ENCODE measurements around the gene MUC5B. TPM values are rescaled to one million over a fixed set of nuclear protein-coding genes. Genes with fewer than 3 reads are reported as not detected.

The MUC5B gene
- total RNA-seq, 1 experiment from 2014 or later, result 2.1 TPM

GRCh38 chr11:1302041-1302460 is 79.2 kb downstream of the MUC5B start:
- CTCF ChIA-PET, result no interaction called here
- no TSS peak for BruUV-seq (replicated peaks)
- intact Hi-C loops (cut with micrococcal nuclease; ENCODE audit: unreplicated experiment), result no loop called here
- POLR2A ChIA-PET (ENCODE audit: unreplicated experiment), result no interaction called here
- Histone ChIP-seq H3K36me3 (ENCODE audit: low read depth) (no peaks in the 10 kb centered on the region), H3F3A (ENCODE audit: insufficient read depth, low read depth) (peaks cover 5% of the 10 kb centered on the region; the same call in 1 of the 2 replicates), H4K20me1 (ENCODE audit: insufficient read depth) (peaks cover 13% of the 10 kb centered on the region), H3K4me1 (replicated peaks; ENCODE audit: insufficient read depth) (peaks cover 26% of the 10 kb centered on the region), H3K9me3 (ENCODE audit: insufficient read depth, low read depth) (no peaks in the 10 kb centered on the region), H3K9me2 (ENCODE audit: insufficient read depth) (no peaks in the 10 kb centered on the region), H2AFZ (no peak overlapping the region), H3K27me3 (ENCODE audit: insufficient read depth, low read depth) (no peaks in the 10 kb centered on the region), H3K79me2 (ENCODE audit: low read depth) (peaks cover 50% of the 10 kb centered on the region), H3K4me2 (no peak overlapping the region), H3K27ac (no peak overlapping the region), H3K4me3 (no peak overlapping the region)
- no peak for DNase-seq
- no peak for TF ChIP-seq EZH2 (IDR thresholded peaks at IDR 0.05; ENCODE audit: low read depth)
- no peak for TF ChIP-seq CTCF (conservative IDR thresholded peaks at IDR 0.05)

GRCh38 chr11:1302461-1303125 is 79.7 kb downstream of the MUC5B start:
- ChIA-PET POLR2A (ENCODE audit: unreplicated experiment) (no interaction called here), CTCF (no interaction called here)
- peaks cover 13% of the 10 kb centered on the region for H4K20me1 ChIP-seq (ENCODE audit: insufficient read depth)
- no peak for DNase-seq
- H3K4me3 ChIP-seq, result no peak overlapping the region
- peaks cover 5% of the 10 kb centered on the region; the same call in 1 of the 2 replicates for H3F3A ChIP-seq (ENCODE audit: insufficient read depth, low read depth)
- TF ChIP-seq CTCF (conservative IDR thresholded peaks at IDR 0.05) (no peak), EZH2 (IDR thresholded peaks at IDR 0.05; ENCODE audit: low read depth) (no peak)
- no peaks in the 10 kb centered on the region for H3K9me3 ChIP-seq (ENCODE audit: insufficient read depth, low read depth)
- no peak overlapping the region for H3K27ac ChIP-seq
- H2AFZ ChIP-seq, result no peak overlapping the region
- intact Hi-C loops (cut with micrococcal nuclease; ENCODE audit: unreplicated experiment), result no loop called here
- peaks cover 26% of the 10 kb centered on the region for H3K4me1 ChIP-seq (replicated peaks; ENCODE audit: insufficient read depth)
- no peaks in the 10 kb centered on the region for H3K27me3 ChIP-seq (ENCODE audit: insufficient read depth, low read depth)
- no peak overlapping the region for H3K4me2 ChIP-seq
- BruUV-seq (replicated peaks), result no TSS peak
- H3K36me3 ChIP-seq (ENCODE audit: low read depth), result no peaks in the 10 kb centered on the region
- no peaks in the 10 kb centered on the region for H3K9me2 ChIP-seq (ENCODE audit: insufficient read depth)
- peaks cover 56% of the 10 kb centered on the region for H3K79me2 ChIP-seq (ENCODE audit: low read depth)

GRCh38 chr11:1303126-1303821 is 80.4 kb downstream of the MUC5B start:
- DNase-seq, result peak; percentile 80 to 89
- TF ChIP-seq CTCF (conservative IDR thresholded peaks at IDR 0.05), result peak; percentile 75
- TF ChIP-seq EZH2 (IDR thresholded peaks at IDR 0.05; ENCODE audit: low read depth), result no peak
- Histone ChIP-seq H3K4me3 (no peak overlapping the region), H3K36me3 (ENCODE audit: low read depth) (no peaks in the 10 kb centered on the region), H3F3A (ENCODE audit: insufficient read depth, low read depth) (peaks cover 5% of the 10 kb centered on the region; the same call in 1 of the 2 replicates), H4K20me1 (ENCODE audit: insufficient read depth) (peaks cover 13% of the 10 kb centered on the region), H3K27me3 (ENCODE audit: insufficient read depth, low read depth) (no peaks in the 10 kb centered on the region), H3K4me2 (peak overlapping the region; percentile 26; the same call in 1 of the 2 replicates), H3K27ac (no peak overlapping the region), H3K79me2 (ENCODE audit: low read depth) (peaks cover 57% of the 10 kb centered on the region), H3K9me2 (ENCODE audit: insufficient read depth) (no peaks in the 10 kb centered on the region), H3K9me3 (ENCODE audit: insufficient read depth, low read depth) (no peaks in the 10 kb centered on the region), H2AFZ (no peak overlapping the region), H3K4me1 (replicated peaks; ENCODE audit: insufficient read depth) (peaks cover 26% of the 10 kb centered on the region)
- ChIA-PET POLR2A (ENCODE audit: unreplicated experiment) (no interaction called here), CTCF (no interaction called here)
- BruUV-seq (replicated peaks), result no TSS peak
- intact Hi-C loops (cut with micrococcal nuclease; ENCODE audit: unreplicated experiment), result no loop called here

Data from PC-9 (cell line).